ENCODE data around the gene TMEM181. TPM values are rescaled to one million over a fixed set of nuclear protein-coding genes. Genes with fewer than 3 reads are reported as not detected.

Gene TMEM181
- total and polyA plus RNA-seq, 2 donors (not counting 1 experiment from before 2014, with no cell fraction given), result 35.6 to 36.0 TPM

- Histone ChIP-seq H3K9me3 (ENCODE audit: control insufficient read depth, insufficient read depth, low read depth, low read length) (no peaks in the 10 kb centered on the region), H2AFZ (ENCODE audit: low read length) (no peak overlapping the region), H3K36me3 (ENCODE audit: control insufficient read depth, insufficient read depth, low read length) (peaks cover 3% of the 10 kb centered on the region), H4K20me1 (ENCODE audit: control insufficient read depth, extremely low read depth, insufficient read depth, low read length) (no peaks in the 10 kb centered on the region), H3K27me3 (ENCODE audit: control insufficient read depth, insufficient read depth, low read length) (no peaks in the 10 kb centered on the region), H3K79me2 (ENCODE audit: control insufficient read depth, insufficient read depth, low read length) (peaks cover 40% of the 10 kb centered on the region), H3K4me1 (ENCODE audit: control insufficient read depth, extremely low read depth, insufficient read depth, low read length) (no peaks in the 10 kb centered on the region), H3K27ac (ENCODE audit: insufficient read depth, low read length) (no peak overlapping the region), H3K9ac (ENCODE audit: insufficient read depth, low read length) (no peak overlapping the region), H3K4me3 (replicated peaks in 1 of 4; ENCODE audit: control extremely low read depth in 1 of 4, insufficient read depth in 1 of 4, low read depth in 3 of 4, low read length in 4 of 4) (no peak overlapping the region), H3K4me2 (ENCODE audit: extremely low read depth, insufficient read depth, low read length) (no peak overlapping the region)
- TF ChIP-seq EZH2 (IDR thresholded peaks at IDR 0.05; ENCODE audit: low read length, missing control alignments) (no peak), CTCF (conservative IDR thresholded peaks at IDR 0.05 in 1 of 2, IDR thresholded peaks at IDR 0.05 in 1 of 2; ENCODE audit: low read depth in 1 of 2, low read length in 2 of 2) (no peak)
- no peak for DNase-seq (ENCODE audit: low read depth in 2 of 2)
These were observed 12.1 kb downstream of the TMEM181 start for GRCh38 chr6:158571826-158572652.

- Histone ChIP-seq H4K20me1 (ENCODE audit: control insufficient read depth, extremely low read depth, insufficient read depth, low read length) (no peaks in the 10 kb centered on the region), H3K79me2 (ENCODE audit: control insufficient read depth, insufficient read depth, low read length) (peaks cover 32% of the 10 kb centered on the region), H3K9me3 (ENCODE audit: control insufficient read depth, insufficient read depth, low read depth, low read length) (no peaks in the 10 kb centered on the region), H3K36me3 (ENCODE audit: control insufficient read depth, insufficient read depth, low read length) (peaks cover 3% of the 10 kb centered on the region), H2AFZ (ENCODE audit: low read length) (no peak overlapping the region), H3K9ac (ENCODE audit: insufficient read depth, low read length) (no peak overlapping the region), H3K27me3 (ENCODE audit: control insufficient read depth, insufficient read depth, low read length) (no peaks in the 10 kb centered on the region), H3K4me3 (replicated peaks in 1 of 4; ENCODE audit: control extremely low read depth in 1 of 4, insufficient read depth in 1 of 4, low read depth in 3 of 4, low read length in 4 of 4) (no peak overlapping the region), H3K4me1 (ENCODE audit: control insufficient read depth, extremely low read depth, insufficient read depth, low read length) (no peaks in the 10 kb centered on the region), H3K27ac (ENCODE audit: insufficient read depth, low read length) (no peak overlapping the region), H3K4me2 (ENCODE audit: extremely low read depth, insufficient read depth, low read length) (no peak overlapping the region)
- TF ChIP-seq CTCF (conservative IDR thresholded peaks at IDR 0.05 in 1 of 2, IDR thresholded peaks at IDR 0.05 in 1 of 2; ENCODE audit: low read depth in 1 of 2, low read length in 2 of 2) (no peak), EZH2 (IDR thresholded peaks at IDR 0.05; ENCODE audit: low read length, missing control alignments) (no peak)
- no peak for DNase-seq (ENCODE audit: low read depth in 2 of 2)
These were observed 13.0 kb downstream of the TMEM181 start for GRCh38 chr6:158572653-158573541.

- H3K4me1 ChIP-seq (ENCODE audit: control insufficient read depth, extremely low read depth, insufficient read depth, low read length), result no peaks in the 10 kb centered on the region
- no peak overlapping the region for H2AFZ ChIP-seq (ENCODE audit: low read length)
- no peaks in the 10 kb centered on the region for H3K9me3 ChIP-seq (ENCODE audit: control insufficient read depth, insufficient read depth, low read depth, low read length)
- no peak overlapping the region for H3K4me2 ChIP-seq (ENCODE audit: extremely low read depth, insufficient read depth, low read length)
- peaks cover 3% of the 10 kb centered on the region for H3K36me3 ChIP-seq (ENCODE audit: control insufficient read depth, insufficient read depth, low read length)
- H3K27me3 ChIP-seq (ENCODE audit: control insufficient read depth, insufficient read depth, low read length), result no peaks in the 10 kb centered on the region
- DNase-seq (ENCODE audit: low read depth in 2 of 2), result no peak
- no peak for TF ChIP-seq EZH2 (IDR thresholded peaks at IDR 0.05; ENCODE audit: low read length, missing control alignments)
- no peak for TF ChIP-seq CTCF (conservative IDR thresholded peaks at IDR 0.05 in 1 of 2, IDR thresholded peaks at IDR 0.05 in 1 of 2; ENCODE audit: low read depth in 1 of 2, low read length in 2 of 2)
- no peaks in the 10 kb centered on the region for H4K20me1 ChIP-seq (ENCODE audit: control insufficient read depth, extremely low read depth, insufficient read depth, low read length)
- no peak overlapping the region for H3K27ac ChIP-seq (ENCODE audit: insufficient read depth, low read length)
- no peak overlapping the region for H3K9ac ChIP-seq (ENCODE audit: insufficient read depth, low read length)
- peaks cover 27% of the 10 kb centered on the region for H3K79me2 ChIP-seq (ENCODE audit: control insufficient read depth, insufficient read depth, low read length)
- H3K4me3 ChIP-seq (replicated peaks in 1 of 4; ENCODE audit: control extremely low read depth in 1 of 4, insufficient read depth in 1 of 4, low read depth in 3 of 4, low read length in 4 of 4), result no peak overlapping the region
These were observed 13.6 kb downstream of the TMEM181 start for GRCh38 chr6:158573542-158573931.

All from fibroblast of lung (primary cell).